NCI-H1092 (cell line): Measurements from ENCODE around the gene PDXDC1.
"Not testable (repeated sequence)": the region's sequence is repeated elsewhere in the genome, so short reads cannot be mapped to it uniquely, and the experiment has no call there.

Experiments used
- DNase-seq: peaks from one replicate; lab custom pipeline; 2025; lab: John Stamatoyannopoulos, UW

The PDXDC1 gene, protein sequence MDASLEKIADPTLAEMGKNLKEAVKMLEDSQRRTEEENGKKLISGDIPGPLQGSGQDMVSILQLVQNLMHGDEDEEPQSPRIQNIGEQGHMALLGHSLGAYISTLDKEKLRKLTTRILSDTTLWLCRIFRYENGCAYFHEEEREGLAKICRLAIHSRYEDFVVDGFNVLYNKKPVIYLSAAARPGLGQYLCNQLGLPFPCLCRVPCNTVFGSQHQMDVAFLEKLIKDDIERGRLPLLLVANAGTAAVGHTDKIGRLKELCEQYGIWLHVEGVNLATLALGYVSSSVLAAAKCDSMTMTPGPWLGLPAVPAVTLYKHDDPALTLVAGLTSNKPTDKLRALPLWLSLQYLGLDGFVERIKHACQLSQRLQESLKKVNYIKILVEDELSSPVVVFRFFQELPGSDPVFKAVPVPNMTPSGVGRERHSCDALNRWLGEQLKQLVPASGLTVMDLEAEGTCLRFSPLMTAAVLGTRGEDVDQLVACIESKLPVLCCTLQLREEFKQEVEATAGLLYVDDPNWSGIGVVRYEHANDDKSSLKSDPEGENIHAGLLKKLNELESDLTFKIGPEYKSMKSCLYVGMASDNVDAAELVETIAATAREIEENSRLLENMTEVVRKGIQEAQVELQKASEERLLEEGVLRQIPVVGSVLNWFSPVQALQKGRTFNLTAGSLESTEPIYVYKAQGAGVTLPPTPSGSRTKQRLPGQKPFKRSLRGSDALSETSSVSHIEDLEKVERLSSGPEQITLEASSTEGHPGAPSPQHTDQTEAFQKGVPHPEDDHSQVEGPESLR

DNA sequence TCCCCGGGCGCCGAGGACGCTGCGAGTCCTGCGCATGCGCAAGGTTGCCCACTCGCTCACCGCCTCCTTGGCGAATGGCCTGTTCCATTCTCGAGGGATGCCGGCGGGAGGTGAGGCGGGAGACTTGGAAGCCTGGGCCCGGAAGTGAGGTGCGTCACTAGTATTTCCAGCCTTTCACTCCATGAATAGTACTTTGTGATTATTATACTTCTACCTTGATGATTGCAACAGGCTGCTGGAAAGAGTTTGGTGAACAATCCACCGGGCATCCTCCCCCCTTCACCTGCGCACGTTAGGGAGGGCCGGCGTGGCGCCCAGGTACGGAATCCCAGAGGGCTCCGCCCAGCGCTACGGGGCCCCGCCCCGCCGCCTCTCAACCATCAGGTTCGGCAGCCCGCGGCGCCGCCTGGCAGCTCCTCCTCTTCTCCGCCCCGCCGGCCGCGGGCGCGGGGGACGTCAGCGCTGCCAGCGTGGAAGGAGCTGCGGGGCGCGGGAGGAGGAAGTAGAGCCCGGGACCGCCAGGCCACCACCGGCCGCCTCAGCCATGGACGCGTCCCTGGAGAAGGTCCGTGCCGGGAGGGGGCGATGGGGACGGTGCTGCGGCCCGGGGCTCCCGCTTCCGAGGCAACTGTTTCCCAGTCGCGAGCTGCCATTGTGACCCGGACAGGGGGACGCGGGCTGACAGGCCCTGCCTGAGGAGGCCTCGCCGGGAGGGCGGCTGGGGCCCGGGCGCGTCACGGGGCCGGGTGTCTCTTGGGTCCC is at the start of gene PDXDC1:
TSS of gene PDXDC1 (plus strand) at position 371 of the 762 bp plus-strand sequence. CDS start at position 545, 174 bp downstream.
- DNase-seq: peak; percentile 91

DNA sequence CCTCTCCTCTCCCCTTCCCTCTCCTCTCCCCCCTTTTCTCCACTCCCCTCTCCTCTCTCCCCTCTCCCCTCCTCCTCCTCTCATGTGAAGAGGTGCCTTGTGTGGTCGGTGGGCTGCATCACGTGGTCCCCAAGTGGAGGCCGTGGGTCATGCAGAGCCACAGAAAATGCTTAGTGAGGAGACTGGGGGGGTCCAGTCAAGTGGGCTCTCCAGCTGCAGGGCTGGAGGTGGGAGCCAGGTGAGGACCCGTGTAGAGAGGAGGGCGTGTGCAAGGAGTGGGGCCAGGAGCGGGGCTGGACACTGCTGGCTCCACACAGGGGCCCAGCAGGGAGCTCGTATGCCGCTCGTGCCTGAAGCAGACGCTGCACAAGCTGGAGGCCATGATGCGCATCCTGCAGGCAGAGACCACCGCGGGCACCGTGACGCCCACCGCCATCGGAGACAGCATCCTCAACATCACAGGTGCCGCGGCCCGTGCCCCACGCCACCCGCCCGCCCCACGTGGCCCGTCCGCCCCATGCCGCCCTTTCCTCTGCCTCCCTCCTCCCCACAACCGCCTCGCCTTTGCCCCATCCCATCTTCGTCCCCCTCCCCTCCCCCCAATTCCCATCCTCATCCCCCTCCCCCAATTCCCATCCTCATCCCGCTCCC is 46.6 kb upstream of the PDXDC1 start:
- DNase-seq: not testable (repeated sequence)

DNA sequence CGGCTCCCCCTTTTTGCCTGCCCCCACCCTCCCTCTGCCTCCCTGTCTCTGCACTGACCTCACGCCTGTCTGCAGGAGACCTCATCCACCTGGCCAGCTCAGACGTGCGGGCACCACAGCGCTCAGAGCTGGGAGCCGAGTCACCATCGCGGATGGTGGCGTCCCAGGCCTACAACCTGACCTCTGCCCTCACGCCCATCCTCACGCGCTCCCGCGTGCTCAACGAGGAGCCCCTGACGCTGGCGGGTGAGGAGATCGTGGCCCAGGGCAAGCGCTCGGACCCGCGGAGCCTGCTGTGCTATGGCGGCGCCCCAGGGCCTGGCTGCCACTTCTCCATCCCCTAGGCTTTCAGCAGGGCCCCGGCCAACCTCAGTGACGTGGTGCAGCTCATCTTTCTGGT is 45.6 kb upstream of the PDXDC1 start:
- DNase-seq: not testable (repeated sequence)

DNA sequence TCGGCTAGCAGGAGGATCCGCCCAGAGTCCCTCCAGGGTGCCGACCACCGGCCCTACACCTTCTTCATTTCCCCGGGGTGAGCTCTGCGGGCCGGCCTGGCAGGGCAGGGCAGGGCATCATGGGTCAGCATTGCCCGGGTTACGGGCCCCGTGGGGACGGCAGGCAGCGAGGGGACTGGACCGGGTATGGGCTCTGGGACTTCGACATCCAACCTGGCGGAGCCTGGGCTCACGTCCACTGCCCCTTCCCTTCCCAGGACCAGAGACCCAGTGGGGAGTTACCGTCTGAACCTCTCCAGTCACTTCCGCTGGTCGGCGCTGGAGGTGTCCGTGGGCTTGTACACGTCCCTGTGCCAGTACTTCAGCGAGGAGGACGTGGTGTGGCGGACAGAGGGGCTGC is 44.6 kb upstream of the PDXDC1 start:
- DNase-seq: not testable (repeated sequence)

DNA sequence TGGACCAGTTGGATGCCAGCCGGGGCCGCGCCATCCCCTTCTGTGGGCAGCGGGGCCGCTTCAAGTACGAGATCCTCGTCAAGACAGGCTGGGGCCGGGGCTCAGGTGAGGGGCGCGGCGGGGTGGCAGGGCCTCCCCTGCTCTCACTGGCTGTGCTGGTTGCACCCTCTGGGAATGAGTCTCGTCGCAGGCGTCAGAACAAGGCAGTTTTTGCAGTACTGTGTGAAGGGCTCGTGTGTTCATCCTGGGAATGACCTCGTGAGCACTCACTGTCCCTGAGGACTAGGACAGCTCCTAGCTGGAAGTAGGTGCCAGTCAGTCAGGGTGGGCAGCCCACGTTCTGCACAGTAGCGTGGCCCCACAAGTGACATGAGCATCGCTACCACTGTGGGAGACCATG is 43.9 kb upstream of the PDXDC1 start:
- DNase-seq: not testable (repeated sequence)

DNA sequence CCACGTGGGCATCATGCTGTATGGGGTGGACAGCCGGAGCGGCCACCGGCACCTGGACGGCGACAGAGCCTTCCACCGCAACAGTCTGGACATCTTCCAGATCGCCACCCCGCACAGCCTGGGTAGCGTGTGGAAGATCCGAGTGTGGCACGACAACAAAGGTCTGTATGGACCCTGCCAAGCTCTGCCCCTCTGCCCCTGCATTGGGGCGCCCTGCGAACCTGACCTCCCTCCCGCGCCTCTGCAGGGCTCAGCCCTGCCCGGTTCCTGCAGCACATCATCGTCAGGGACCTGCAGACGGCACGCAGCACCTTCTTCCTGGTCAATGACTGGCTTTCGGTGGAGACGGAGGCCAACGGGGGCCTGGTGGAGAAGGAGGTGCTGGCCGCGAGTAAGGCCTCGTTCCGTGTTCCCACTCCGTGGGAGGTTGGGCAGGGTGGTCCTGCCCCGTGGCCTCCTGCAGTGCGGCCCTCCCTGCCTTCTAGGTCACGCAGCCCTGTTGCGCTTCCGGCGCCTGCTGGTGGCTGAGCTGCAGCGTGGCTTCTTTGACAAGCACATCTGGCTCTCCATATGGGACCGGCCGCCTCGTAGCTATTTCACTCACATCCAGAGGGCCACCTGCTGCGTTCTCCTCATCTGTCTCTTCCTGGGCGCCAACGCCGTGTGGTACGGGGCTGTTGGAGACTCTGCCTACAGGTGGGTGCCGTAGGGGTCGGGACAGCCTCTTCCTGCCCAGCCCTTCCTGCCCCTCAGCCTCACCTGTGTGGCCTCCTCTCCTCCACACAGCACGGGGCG is 42.0 kb upstream of the PDXDC1 start:
- not testable (repeated sequence) for DNase-seq

DNA sequence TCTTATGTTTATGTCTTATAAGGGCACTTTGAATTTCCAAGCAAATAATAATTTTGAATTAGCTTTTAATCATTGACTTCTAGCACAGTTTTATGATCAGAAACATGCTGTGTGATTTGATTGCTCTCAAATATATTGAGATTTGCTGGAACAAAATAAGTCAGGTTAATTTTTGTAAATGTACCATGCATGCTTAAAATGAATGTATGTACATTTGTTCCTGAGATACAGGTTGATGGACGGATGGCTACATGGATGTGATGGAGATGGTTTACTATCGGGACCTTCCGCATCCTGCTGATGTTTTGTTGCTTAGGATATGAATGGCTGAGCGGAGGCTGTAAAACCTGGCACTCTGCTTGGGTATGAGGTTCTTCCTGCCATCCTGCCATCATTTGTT is 37.7 kb upstream of the PDXDC1 start, which contains the start of gene NPIPA1:
TSS of gene NPIPA1 (plus strand) at position 301 of the 400 bp plus-strand sequence. CDS start at position 301, 0 bp downstream.
- DNase-seq: not testable (repeated sequence)

DNA sequence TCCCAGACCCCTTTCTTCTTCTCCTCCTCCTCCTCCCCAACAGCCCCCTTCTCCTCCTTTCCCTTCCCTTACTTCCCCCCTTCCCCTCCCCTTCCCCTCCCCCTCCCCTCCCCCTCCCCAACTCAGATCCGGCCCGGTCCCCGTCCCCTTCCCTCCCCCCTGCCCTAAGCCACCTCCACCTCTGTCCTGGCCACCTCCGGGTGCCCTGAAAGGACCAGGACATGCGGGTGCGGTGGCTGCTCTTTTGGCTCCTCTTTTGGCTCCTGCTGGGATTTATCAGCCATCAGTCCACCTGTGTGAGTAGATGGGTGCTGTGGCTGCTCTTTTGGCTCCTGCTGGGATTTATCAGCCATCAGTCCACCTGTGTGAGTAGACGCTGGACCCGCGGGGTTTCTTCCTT is 36.8 kb upstream of the PDXDC1 start:
- DNase-seq: not testable (repeated sequence)

DNA sequence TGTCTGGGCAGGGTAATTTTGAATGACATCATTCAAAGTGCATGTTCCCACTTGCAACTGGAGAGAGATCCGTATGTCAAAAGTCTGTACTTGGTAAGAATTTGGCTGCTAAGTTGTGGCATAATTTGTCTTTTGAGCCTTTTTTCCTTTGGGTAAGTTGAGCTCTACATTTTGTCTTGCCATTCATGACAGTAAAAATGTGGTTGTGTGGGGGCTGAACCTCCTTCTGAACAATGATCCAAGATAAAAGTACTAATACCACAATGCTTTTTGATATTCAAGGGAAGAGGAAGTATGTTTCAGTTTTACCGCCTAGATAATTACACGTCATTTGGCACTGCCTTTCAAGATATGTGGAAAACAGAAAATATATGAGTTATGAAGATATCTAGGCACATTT is 32.1 kb upstream of the PDXDC1 start:
- DNase-seq: not testable (repeated sequence)

DNA sequence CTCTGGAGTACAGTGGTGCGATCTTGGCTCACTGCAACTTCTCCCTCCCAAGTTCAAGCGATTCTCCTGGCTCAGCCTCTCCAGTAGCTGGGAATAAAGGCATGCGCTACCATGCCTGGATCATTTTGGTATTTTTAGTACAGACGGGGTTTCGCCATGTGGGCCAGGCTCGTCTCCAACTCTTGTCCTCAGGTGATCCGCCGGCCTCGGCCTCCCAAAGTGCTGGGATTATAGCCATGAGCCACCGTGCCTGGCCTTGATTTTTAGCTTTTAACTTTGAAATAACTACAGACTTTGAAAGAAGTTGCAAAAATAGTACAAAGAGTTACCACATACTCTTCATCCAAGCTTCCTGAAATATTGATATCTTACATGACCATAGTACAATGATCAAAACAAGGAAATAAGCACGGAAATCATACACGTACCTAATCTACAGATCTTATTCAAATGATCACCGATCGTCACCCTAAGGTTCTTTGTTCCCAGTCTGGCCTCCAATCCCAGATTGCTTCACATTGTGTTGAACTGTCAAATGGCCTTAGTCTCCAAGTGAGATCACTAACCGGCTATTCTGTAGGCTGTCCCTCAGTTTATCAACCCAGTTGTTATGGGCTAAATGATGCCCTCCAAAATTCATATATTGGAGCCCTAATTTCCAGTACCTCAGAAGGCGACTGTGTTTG is 19.1 kb upstream of the PDXDC1 start:
- no peak for DNase-seq

DNA sequence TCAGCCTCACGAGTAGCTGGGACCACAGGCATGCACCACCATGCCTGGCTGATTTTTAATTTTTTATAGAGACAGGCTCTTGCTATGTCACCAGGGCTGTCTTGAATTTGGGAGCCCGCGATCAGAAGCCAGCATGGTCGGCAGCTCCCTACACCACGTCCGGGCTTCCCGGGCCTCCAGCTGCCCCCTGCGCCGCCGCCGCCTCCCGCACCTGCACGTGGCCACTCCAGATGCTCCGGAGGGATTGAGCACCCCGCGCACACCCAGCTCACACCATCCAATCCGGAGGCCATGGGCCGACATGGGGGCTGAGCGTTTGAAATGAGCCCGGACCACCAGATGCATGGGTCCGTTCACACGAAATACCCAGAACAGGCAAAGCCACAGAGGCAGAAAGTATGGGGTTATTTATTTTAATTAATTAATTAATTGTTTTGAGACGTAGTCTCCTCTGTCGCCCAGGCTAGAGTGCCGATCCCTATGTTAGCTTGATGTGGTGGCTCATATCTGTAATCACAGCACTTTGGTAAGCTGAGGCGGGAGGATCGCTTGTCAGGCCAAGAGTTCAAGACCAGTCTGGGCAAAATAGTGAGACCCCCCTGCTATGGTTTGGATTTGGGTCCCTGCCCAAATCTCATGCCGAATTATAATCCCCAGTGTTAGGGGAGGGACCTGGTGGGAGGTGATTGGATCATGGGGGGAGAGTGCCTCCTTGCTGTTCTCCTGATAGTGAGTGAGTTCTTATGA is 17.1 kb upstream of the PDXDC1 start:
- no peak for DNase-seq

DNA sequence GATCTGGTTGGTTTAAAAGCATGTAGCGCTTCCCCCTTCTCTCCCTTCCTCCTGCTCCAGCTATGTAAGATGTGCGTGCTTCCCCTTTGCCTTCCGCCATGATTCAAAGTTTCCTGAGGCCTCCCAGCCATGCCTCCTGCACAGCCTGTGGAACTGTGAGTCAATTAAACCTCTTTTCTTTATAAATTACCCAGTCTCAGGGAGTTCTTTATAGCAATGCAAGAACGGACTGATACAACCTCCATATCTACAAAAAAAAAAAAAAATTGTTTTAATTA is 16.6 kb upstream of the PDXDC1 start:
- DNase-seq: no peak

DNA sequence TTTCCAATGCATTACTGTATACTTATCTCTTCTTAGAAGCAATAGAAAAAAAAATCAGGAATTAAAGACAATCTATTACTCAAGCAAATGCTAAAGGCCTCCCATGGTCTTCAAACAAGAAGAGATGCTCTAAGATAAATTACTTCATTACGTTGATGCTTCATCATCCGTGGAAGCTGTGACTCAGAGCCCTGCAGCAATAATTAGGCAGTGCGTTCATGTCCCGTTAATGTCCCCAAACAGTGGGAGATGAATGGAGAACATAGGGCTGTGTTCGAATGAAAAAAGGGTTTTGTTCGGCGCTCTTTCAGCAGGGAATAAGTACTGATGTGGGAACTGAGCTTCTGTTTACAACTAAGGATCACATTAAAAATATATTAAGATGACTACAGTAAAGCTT is 15.9 kb upstream of the PDXDC1 start:
- no peak for DNase-seq

DNA sequence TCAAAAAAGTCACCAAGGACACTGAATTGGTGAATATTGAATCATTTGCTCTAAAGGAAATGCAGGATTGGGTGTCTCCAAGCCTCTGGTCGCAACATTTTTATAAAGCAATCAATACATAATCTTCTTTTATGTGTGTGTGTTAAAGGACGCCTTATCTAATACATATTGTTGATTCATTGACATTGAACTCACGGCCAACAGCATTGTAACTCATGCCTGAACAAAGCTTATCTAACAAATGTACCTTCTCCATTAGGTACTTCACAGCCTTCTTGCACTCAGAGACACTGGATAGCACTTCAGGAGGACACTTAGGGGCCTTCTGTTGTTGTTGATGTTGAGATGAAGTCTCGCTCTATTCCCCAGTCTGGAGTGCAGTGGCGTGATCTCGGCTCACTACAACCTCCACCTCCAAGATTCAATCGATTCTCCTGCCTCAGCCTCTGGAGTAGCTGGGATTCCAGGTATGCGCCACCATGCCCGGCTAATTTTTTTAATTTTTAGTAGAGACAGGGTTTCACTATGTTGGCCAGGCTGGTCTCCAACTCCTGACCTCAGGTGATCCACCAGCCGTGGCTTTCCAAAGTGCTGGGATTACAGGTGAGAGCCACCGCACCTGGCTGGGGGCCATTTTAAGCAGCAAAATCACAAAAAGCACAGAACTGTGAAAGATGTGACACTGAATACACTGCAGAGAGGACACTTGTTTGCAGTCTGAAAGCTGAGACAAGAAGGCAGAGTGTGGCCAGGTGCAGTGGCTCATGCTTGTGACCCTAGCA is 13.2 kb upstream of the PDXDC1 start:
- no peak for DNase-seq

DNA sequence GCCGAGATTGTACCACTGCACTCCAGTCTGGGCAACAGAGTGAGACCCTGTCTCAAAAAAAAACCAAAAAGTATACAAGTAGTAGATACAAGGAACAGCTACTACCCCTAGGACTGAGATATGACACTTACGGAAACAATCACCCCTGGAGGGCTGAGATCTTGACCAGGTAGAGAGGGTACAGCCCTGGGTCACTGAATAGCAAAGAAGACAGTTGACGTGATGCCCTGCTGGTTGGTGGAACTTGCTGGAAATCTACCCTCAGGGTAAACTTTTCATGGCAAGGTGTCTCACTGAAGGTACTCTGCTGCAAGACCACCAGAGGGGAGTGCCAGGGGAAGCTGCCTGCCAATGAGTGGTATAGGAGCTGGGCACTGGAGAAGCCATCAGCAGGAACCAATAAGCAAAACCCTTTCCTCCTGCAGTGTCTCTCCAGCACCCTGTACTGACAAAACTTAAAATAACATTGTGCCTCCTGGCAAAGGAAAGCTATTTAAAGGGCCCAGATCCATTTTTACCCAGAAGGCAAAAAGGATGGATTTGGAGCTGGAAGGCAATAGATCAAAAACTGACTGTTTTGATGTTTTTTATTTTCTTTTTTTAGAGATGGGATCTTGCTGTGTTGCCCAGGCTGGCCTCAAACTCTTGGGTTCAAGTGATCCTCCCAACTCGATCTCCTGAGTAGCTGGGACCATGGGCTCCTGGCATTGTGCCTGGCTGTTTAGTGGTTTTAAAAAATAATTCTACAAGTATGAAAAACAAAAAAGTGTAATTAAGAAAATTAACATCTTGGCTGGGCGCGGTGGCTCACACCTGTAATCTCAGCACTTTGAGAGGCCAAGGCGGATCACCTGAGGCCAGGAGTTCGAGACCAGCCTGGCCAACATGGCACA is 11.3 kb upstream of the PDXDC1 start:
- no peak for DNase-seq

DNA sequence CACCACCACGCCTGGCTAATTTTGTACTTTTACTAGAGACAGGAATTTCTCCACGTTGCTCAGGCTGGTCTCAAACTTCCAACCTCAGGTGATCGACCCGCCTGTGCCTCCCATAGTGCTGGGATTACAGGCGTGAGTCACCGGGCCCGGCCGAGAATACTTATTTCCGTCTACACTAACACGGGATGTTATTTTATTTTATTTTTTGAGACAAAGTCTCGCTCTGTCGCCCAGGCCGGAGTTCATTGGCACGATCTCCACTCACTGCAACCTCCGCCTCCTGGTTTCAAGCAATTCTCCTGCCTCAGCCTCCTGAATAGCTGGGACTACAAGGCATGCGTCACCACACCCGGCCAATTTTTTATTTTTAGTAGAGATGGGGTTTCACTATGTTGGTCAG is 9.5 kb upstream of the PDXDC1 start:
- DNase-seq: no peak

DNA sequence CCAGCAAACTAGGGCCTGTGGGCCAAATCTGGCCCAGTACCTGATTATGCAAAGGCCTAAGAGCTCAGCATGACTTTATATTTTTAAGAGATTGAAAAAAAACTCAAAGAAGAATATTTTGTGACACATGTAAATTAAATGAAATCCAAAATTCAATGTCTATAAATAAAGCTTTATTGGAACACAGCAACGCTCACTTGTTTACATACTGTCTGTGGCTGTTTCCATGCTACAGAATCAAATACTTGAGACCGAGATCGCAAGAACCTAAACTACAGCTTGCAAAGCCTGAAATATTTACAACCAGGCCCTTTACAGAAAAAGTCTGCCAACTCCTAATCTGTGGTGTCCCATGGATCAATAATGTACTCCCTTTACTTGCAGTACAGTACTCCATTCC is 5.0 kb upstream of the PDXDC1 start:
- DNase-seq: not testable (repeated sequence)
